Umbilical cord (tissue), 2 donors: Measurements from ENCODE around the gene RAP1GAP2. TPM values are rescaled to one million over a fixed set of nuclear protein-coding genes. Genes with fewer than 3 reads are reported as not detected.

Experiments used
- DNase-seq: peaks from one replicate; pipeline ENCODE4 v3.0.0-alpha.2; 2015; ENCODE audit warnings: low spot score
- total RNA-seq: library from RNA; depleted of rRNA; stranded (reverse); fragments of >200 nt; gene quantifications from one replicate; pipeline ENCODE4 v1.2.3, GENCODE V29; 2014; ENCODE audit warnings: low replicate concordance; ENCODE audit not compliant: insufficient read depth

Gene RAP1GAP2
- total RNA-seq, 1 donor from 2014 or later = 16.6 TPM

DNA sequence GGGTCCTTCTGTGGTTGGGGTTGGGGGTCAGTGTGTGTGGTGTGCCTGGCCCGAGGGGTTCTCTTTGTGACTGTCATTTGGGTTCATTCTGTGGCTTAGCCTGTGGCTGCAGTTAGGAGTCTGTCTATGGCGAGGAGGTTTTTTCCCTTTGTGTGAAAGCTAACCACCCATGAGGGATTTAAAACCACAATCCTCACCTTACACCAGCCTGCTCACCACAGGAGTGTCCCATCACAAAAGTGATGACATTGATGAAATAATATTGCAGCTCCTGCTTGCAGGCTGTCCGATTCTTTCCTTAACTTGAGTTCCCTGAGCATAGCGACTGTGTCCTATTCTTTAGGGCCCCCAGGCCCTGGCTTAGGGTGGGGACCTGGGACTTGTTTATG, 113.6 kb downstream of the RAP1GAP2 start:
- DNase-seq = no peak

DNA sequence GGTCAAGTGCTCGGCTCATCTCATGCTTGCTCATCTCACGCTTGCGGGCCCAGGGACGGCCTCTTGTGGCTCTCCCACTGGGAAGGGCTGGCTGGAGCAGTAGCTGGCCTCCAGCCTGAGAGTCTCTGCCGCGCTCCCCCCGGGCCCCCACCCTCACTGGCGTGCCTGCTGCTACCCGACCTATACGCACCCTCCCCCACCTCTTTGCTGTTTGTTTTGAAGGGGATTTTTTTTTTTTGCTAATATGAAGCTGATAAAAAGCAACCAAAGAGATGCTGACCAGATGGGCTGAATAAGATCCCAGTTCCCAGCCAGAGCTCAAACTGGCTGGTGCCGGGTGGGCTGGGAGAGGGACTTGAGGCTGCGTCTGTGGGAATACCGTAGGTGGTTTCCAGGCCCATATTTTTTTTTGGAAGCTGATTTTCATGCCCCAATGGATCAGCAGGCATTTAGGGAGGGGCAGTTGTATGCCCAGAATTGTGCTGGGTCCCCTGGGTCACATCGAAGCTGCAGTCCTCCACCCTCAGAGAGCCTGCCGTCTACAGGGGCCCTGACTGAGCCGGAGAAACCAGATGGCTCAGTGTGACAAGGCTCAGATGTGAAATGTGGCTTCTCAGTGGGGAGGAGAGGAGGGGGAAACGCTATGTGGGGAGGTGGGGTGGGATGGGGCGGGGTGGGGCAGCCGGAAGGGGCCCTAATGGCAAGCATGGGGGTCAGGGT, 115.0 kb downstream of the RAP1GAP2 start:
- no peak for DNase-seq

DNA sequence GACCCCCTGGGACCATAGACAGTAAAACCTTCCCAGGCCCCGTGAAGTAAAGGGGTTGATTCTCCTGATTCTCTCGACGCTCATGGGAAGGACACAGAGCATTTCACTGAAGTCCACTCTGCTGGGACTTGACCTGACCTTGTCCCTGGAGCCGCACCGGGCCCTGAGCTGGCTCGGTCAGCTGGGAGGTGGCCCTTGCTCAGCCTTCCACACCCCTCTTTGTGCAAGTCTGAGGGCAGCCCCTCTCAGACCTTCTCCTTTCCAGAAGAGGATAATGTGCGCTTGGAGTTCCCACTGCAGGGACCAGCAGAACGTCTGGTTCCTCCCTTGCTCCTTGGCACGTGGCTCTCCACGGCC, 115.5 kb downstream of the RAP1GAP2 start:
- no peak for DNase-seq

DNA sequence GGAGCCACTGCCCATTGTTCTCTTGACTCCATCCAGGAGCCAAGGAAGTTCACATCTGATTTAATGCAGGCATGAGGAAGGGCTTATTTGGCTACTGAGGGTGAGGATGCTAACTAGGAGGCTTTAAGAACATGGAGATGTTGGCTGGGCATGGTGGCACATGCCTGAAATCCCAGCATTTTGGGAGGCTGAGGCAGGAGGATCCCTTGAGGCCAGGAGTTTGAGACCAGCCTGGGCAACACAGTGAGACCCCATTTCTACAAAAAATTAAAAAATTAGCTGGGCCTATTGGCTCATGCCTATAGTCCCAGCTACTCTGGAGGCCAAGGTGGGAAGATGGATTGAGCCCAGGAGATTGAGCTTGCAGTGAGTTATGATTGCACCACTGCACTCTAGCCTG, 116.5 kb downstream of the RAP1GAP2 start:
- no peak for DNase-seq

DNA sequence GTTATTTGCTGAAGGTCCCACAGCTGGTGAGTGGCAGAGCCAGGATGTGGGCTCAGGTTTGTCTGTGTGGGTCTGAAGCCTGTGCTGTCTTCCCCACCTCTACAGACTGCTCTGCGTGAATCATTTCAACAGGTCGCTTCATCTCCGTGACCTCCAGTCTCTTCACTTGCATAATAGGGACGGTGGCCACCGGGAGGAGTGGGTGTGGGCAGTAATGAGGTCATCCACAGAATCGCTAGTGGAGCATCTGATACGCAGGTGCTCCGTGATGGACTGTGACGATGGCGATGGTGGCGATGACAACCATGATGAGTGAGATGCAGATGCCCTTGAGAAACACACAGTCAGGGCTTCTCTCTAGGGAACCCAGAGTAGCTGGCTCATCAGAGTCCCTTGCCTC, 120.2 kb downstream of the RAP1GAP2 start:
- DNase-seq = no peak

DNA sequence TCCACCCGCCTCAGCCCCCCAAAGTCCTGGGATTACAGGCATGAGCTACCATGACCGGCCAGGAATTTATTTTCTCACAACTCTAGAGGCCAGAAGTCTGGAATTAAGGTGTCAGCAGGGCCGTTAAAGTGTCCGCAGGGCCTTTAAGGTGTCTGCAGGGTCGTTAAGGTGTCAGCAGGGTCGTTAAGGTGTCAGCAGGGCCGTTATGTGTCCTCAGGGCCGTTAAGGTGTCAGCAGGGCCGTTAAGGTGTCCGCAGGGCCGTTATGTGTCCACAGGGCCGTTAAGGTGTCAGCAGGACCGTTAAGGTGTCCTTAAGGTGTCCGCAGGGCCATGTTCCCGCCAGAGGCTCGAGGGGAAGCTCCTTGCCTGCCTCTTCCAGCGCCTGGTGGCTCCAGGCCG, 125.2 kb downstream of the RAP1GAP2 start:
- no peak for DNase-seq

DNA sequence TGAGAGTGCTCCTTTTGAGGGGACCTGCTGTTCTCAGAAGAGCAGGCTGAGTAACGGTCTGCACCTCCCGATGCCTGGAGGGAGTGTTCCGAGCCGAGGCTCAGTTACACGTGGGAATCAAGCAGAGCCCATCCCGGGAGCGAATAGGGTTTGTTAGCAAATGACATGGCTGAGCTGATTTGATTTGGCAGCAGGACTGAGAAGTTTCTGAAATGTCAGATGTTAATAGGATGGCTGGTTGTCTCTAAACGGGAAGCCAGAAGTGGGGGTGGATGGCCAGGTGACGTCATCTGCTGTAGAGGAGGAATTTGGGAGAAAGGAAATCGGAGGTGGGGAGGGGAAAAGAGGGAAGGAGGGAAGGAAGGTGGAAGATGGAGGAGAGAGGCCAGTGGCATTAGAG, 128.0 kb downstream of the RAP1GAP2 start:
- no peak for DNase-seq

DNA sequence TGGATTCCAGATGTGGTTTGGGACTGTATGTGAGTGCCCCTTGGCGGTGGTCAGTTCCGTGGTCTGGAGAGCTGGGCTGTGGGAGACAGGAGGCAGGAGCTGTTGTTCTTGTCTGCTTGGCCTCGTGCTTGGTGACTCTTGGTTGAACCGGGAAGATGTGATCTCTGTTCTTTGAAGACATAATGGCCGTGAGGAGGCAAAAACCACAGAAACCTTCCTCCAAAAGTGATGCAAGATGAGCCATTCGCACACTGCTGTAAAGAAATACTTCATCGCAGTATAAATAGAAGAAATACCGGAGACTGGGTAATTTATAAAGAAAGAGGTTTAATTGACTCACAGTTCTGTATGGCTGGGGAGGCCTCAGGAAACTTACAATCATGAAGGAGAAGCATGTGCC, 128.8 kb downstream of the RAP1GAP2 start:
- DNase-seq = no peak

DNA sequence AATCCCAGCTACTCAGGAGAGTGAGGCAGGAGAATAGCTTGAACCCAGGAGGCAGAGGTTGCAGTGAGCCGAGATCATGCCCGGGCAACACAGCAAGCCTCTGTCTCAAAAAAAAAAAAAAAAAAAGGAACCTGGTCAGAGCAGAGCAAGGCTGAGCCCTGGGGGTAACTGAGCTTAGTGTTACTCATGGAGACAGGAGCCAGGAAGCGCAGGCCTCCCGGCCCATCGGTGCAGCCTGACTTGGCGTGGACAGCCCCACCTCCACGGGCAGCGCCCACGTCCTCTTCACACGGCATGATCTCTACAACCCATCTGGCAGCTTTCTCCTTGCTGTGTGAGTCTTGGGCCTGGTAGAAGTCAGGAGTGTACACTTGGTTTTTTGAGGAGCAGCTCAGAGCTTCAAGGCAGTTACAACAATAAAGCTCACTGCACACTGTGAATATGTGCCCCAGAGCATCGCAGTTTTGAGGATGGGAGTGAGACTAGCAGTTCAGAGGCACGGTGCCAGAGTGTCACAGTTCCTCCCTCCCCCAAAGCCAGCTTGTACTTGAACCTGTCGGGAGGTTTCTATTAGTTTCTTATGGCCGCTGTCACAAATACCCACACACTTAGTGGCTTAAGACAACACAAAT, 129.9 kb downstream of the RAP1GAP2 start:
- peak; percentile 19 for DNase-seq

DNA sequence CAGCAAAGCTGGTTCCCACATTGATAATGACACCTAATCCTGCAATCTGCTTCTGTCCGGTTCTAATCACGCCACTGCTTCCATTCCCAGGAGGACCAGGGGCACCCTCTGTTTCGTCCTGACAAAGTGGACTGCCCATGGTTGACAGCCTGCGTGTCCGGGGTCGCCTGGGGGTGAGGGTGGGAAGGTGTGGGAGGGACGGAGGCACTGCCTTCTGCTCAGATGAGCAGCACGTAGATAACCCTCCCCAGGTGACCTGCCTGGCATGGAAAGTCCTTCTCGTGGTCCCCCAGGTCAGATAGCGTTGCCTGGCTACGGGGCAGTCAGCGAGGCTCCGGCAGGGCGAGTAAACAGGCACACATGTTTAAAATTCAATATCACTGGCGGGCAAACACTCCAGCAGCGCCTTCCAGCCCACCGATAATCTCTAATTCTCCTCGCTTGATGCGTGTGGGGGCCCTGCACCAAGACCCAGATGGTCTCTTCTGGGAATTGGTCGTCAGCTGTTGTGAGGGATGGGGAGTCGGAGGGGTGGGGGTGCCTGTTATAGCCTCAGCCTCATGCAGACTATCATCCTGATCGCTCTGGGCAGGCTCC, 132.2 kb downstream of the RAP1GAP2 start:
- DNase-seq = no peak

DNA sequence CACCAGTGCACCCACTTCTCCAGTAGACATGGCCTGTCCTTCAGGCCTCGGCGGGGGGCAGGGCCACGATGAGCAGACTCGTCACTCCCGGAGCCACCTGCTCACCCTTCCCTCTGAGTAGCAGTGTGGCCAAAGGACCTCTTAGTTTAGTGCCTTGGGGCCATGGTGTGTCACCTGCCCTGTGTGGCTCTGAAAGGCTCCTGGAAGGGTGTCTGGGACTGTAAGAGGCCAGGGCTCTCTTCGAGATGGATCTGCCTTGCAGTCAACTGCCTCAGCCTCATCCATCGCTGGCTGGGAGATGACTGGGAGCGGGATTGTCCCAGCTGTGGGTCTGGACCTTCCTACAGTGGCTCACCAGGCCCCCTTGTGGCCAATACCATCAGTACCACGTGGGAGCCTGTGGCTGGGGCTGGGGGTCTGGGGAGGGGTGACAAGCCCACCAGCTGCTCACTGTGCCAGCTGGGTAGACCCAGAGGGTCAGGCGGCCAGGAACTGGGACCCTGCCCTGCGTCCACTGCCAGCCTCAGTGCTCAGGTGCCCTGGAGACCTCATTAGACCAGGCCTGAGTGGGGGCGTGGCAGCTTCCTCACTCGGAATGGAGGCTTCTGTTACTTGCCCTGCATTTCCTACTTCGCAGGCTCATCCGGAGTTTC, 133.8 kb downstream of the RAP1GAP2 start:
- no peak for DNase-seq

DNA sequence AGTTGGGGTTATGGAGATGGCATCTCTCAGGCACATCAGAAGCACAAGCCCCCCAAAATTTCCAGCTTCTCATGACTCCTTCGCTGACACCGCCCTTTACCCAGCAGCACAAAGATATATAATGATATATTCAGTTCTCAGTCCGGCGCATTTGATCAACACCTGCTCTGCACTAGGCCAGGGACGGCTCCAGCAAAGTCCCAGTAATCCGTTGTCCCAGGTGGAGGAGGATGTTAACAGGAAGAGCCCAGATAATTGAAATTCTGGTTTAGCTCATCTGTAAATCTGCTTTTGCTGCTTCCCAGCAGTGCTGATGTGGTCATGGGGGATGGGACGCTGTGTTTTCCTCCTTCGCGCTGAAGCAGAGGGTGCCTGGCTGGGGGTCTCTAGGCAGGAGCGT, 135.6 kb downstream of the RAP1GAP2 start:
- DNase-seq = no peak

DNA sequence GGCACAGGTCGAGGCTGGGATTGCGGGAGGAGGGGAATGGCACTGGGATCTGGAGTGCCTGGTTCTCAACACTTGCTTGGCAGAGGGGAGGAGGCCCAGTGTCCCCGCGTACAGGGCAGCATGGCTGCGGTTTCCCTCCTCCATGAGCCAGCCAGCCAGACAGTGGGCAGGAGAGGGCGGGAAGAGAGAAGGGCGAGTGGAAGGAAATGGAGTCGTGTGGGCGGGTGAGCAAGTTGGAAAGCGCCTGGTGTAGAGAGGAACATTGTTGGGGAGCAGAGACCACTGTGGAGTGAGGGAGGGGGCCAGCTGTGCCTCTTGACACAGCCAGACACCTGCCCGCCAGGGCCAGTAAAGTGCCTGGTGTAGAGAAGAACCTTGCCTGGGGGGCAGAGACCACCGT, 136.7 kb downstream of the RAP1GAP2 start:
- no peak for DNase-seq

DNA sequence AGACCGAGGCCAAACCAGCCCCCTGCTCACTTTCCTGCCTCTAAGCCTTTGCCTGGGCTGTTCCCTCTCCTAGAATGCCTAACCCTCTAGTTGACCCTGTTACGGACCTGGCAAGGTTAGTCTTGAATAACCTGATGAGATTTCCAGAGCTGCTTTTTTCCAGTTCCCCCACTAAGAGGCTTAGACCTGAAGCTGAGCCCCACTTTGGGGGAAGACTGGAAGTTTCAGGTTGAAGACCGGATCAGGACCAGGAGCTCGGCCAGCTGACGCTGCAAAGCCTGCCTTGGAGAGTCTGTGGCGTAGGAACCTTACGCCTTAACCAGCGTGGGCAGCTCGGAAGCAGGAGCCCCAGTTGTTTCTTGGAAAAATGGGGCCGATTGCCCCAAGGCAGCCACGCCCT, 137.4 kb downstream of the RAP1GAP2 start:
- no peak for DNase-seq

DNA sequence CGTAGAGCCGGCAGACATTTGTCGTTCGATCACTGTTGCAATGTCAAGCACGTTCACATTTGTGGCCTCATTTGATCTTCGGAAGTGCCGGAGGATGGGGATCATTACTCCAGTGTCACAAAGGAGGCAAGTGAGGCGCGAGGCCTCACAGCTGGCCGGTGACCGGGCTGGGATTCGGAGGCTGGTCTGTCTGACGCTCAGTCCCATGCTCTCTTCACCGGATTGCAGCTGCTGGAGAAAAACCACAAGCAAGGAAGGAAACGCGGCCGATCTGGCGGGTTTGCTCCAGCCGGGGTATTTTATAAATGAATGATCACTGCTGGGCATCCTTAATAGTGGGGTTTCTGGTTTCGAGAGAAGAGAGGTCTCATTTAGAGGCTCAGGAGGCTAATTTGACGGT, 139.4 kb downstream of the RAP1GAP2 start:
- no peak for DNase-seq

DNA sequence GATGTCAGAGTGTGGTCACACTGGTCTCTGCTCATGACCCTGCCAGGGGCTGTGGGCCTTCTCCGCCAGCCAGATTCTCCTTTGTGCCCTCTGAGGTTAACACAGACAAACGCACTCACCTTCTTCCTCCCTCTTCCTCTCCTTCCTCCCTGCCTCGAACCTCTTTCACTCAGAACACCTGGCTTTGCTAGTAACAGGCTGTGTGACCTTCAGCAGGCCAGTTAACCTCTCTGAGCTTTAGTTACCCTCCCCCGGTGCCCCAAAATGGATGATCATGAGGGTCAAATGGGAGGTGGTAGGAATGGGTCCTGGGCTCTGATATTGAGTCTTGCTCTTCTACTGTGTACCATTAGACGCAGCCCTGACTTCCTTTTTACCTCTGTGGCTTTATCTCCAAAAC, 140.1 kb downstream of the RAP1GAP2 start:
- no peak for DNase-seq

DNA sequence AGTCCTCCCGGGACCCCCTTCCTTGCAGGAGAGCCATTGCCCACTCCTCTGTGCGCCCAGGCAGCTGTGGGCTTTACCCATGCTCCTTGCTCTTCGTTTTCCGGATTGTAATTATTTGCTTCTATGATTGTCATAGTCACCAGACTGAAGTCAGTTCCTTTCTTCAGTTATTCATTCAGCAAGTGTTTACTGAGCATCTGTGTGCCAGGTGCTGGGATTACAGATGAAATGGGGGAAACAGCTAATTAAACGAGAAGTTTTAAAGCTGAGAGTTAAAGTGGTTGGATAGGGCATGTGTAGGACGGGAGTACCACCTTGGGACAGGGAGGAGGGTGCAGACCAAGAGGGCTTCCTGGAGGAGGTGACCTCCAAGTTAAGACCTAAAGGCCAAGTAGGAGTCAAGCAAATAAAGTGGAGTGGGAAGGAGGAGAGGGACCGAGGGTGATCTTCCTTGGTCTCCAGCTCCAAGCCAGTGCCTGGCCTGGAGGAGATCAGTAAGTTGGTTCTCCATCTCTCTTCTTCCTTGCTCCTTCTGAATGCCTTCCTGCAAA, 140.6 kb downstream of the RAP1GAP2 start:
- DNase-seq = no peak

DNA sequence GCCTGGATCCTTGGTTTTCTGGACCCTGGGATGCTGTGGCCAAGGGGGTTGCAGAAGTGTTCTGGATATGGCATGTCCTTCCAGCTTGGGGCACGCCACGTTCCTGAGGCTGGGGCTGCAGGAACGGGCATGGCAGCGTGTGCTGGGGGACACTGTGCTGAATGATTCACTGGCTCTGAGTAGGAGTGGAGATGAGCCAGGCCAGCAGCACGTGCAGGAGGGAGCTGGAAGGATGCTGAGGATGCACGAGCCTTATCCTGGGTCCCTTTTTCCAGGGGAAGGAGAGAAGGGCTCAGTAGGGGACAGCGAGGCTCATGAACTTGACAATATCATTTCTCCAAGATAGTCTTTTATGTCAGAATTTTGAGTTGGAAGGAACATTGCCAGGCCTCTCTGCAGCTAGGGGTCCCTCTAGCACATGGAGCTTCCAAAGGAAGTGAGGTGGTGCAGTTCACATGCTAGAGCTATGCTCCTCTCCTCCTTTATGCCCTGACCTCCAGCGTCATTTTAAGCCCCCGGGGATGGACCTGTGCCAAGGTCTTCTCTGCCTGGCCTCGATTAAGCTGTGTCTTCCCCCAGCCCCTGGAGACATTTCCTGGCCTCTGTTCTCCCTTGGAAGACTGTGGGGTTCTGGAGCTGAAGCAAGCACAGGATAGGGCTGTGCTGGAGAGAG, 141.2 kb downstream of the RAP1GAP2 start:
- DNase-seq = no peak

DNA sequence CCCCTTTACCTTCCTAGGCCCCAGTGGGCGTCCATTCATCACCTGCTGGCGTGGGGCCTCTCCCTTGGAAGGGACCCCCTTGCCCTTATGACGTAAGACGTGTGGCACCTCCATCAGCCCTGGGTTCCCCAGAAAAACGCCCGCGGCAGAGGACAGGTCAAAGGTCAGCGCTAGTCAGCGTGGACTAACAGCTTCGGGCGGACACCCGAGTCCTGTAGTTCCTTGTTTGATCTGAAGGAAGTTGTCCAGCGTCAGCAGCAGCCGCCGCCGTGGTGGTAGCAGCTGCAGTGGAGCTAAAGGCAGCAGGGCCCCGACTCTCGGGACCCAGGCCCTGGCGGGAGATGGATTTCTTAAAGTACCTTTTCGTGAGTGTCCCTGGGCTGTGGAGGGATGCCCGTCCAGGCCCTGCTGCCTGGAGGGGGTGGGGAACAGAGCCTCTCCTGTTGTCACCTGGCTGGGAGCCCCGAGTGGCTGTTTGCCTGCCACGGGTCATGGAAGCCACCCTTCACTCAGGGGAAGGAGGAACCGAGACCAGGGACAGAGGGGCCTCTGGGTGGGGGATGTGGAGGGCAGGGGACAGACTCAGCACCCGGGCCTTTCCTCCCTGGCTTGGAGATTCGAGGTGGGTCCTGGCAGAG, 143.6 kb downstream of the RAP1GAP2 start:
- DNase-seq = no peak

DNA sequence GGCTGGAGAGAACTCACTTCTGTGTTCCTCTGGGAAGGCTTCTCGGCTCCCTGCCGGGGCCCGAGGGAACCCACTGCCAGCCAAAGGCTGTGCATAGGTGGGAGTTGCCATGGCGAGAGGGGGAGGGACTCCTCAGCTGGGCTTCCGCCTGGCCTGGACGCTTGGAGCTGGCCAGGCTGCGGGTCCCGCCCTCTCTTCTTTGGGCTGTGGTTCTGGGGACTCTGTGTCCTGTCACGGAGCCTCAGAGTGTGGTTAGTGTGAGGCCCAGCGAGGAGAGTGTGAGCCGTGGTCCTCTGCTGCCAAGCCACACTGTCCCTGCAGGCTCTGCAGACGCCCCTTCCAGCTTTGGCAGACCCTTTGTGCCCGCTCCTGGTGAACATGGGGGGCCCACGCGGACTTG, 144.1 kb downstream of the RAP1GAP2 start:
- DNase-seq = peak; percentile 33

DNA sequence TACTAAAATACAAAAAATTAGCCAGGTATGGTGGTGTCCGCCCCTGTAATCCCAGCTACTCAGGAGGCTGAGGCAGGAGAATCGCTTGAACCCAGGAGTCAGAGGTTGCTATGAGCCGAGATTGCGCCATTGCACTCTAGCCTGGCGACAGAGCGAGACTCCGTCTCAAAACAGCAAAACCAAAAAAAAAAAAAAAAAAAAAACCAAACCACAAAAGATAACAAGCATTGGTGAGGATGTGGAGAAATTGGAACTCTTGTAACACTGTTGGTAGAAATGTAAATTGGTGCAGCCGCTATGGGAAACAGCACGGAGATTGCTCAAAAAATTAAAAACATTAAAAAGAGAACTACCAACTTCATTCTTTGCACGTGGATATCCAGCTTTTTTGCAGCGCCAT, 147.7 kb downstream of the RAP1GAP2 start:
- DNase-seq = no peak
